A673 (cell line): ENCODE measurements around the gene ZMYND19. TPM values are rescaled to one million over a fixed set of nuclear protein-coding genes. Genes with fewer than 3 reads are reported as not detected.

Source experiments
- BruUV-seq: library from RNA; stranded (reverse); fragments of 400-500 nt; replicated peaks from 2 replicates; lab custom pipeline; 2021; lab: Mats Ljungman, UMichigan
- CTCF ChIA-PET: fragments of 300-600 bp; sonication (Branson Sonifier 250); formaldehyde crosslinking; loops from one replicate; lab custom pipeline; 2022; ENCODE audit warnings: antibody characterized with exemption; lab: Charles Lee
- POLR2A ChIA-PET: fragments of 300-600 bp; sonication (Branson Sonifier 250); formaldehyde crosslinking; loops from one replicate; lab custom pipeline; 2022; ENCODE audit warnings: antibody characterized with exemption; ENCODE audit not compliant: low non-redundant PET; lab: Charles Lee
- DNase-seq: peaks from one replicate; pipeline ENCODE4 v3.0.0-alpha.2; 2015; ENCODE audit warnings: low spot score
- H3K27ac ChIP-seq: fragments of 200-600 bp; sonication (generic); 2 replicates; pipeline ENCODE4 v1.5.1; 2016; ENCODE audit warnings: mixed run types, low read depth, mild to moderate bottlenecking, mixed read lengths, antibody characterized with exemption, low read length; ENCODE audit not compliant: poor library complexity, severe bottlenecking
- H3K27me3 ChIP-seq: fragments of 200-600 bp; sonication (generic); replicated peaks from 2 replicates; pipeline ENCODE4 v1.6.1; 2017; ENCODE audit warnings: mixed run types, low read depth, mild to moderate bottlenecking, mixed read lengths, antibody characterized with exemption, low read length; ENCODE audit not compliant: insufficient read depth, poor library complexity
- H3K36me3 ChIP-seq: fragments of 200-600 bp; sonication (generic); 2 replicates; pipeline ENCODE4 v1.6.1; 2016; ENCODE audit warnings: mixed run types, mild to moderate bottlenecking, mixed read lengths, antibody characterized with exemption, low read length; ENCODE audit not compliant: insufficient read depth, poor library complexity, severe bottlenecking
- H3K4me1 ChIP-seq: fragments of 200-600 bp; sonication (generic); 2 replicates; pipeline ENCODE4 v1.6.1; 2017; ENCODE audit warnings: mixed run types, mild to moderate bottlenecking, mixed read lengths, antibody characterized with exemption, low read length; ENCODE audit not compliant: insufficient read depth, poor library complexity, severe bottlenecking
- H3K4me3 ChIP-seq: fragments of 200-600 bp; sonication (generic); 2 replicates; pipeline ENCODE4 v1.5.1; 2016; ENCODE audit warnings: low read depth, mixed run types, mild to moderate bottlenecking, mixed read lengths, low read length; ENCODE audit not compliant: poor library complexity, severe bottlenecking
- H3K9me3 ChIP-seq: fragments of 200-600 bp; sonication (generic); 2 replicates; pipeline ENCODE4 v1.6.1; 2016; ENCODE audit warnings: mixed run types, low read depth, mild to moderate bottlenecking, mixed read lengths, antibody characterized with exemption, low read length; ENCODE audit not compliant: poor library complexity, severe bottlenecking
- EZH2 ChIP-seq: fragments of 200-600 bp; sonication (generic); IDR thresholded peaks from 2 replicates; pipeline ENCODE4 v1.6.1; 2017; ENCODE audit warnings: borderline replicate concordance, low read depth, mild to moderate bottlenecking, mixed read lengths, antibody characterized with exemption, low read length; ENCODE audit not compliant: poor library complexity, severe bottlenecking
- intact Hi-C: fragments of 100-400 bp; cut with micrococcal nuclease; formaldehyde crosslinking; loops from one replicate; pipeline ENCODE4 v1.10.0; 2022; ENCODE audit not compliant: unreplicated experiment
- total RNA-seq: library from RNA; stranded (reverse); gene quantifications from 2 replicates; pipeline ENCODE4 v1.2.3, GENCODE V29; 2021
- TF ChIP-seq, protein P1 (sequence below): fragments of 300-800, 200-600 bp; sonication (generic); conservative IDR thresholded peaks from 2 replicates; pipeline ENCODE4 v1.5.1; 2017; ENCODE audit warnings: low read depth, mild to moderate bottlenecking, antibody characterized with exemption, low read length, moderate library complexity, mixed read lengths

The ZMYND19 gene
- total RNA-seq, 1 experiment from 2014 or later: 75.3 TPM

DNA sequence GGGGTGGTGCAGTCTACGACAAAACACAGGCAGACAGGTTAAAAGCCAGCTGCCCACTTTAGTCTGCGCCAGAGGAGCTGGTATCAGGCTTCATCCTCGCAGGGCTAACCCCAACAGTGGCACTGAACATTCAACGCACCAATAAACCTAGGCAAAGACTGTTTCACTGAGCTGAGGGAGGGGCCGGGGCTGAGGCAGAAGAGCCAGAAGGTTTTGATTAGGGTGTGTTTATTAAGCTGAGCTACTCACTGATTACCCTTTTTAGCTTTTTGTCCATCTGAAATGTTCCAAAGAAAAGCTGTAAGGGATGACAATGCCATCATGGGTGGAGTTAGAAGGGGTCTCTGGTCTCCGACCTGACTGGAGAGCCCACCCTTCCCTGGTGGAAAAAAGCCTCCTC lies 1.4 kb downstream of the ZMYND19 start:
- intact Hi-C loops: no loop called here
- BruUV-seq: no TSS peak

DNA sequence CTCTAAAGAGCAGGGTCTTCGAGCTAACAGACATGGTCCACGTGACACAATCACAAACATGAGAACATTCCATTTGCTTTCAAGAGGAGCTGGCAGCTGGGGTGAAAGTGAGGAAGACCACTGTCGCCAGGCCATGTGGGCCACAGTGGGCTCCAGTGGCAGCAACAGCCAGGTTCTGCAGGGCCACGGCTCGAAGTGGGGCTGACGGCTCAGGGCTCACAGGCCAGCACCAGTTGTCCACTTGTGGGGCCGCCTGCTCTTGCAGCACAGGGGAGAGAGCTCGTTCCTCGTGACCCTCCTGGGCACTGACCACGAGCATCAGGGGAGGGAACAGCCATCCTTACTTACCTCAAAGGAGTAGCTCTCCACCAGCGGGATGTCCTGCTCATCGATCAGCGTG lies 2.0 kb downstream of the ZMYND19 start:
- Histone ChIP-seq H3K27me3 (no peaks in the 10 kb centered on the region), H3K4me3 (peak overlapping the region; percentile 94), H3K4me1 (peaks cover 7% of the 10 kb centered on the region), H3K27ac (peak overlapping the region; percentile 21), H3K36me3 (peaks cover 39% of the 10 kb centered on the region), H3K9me3 (no peaks in the 10 kb centered on the region)
- TF ChIP-seq, protein P1, sequence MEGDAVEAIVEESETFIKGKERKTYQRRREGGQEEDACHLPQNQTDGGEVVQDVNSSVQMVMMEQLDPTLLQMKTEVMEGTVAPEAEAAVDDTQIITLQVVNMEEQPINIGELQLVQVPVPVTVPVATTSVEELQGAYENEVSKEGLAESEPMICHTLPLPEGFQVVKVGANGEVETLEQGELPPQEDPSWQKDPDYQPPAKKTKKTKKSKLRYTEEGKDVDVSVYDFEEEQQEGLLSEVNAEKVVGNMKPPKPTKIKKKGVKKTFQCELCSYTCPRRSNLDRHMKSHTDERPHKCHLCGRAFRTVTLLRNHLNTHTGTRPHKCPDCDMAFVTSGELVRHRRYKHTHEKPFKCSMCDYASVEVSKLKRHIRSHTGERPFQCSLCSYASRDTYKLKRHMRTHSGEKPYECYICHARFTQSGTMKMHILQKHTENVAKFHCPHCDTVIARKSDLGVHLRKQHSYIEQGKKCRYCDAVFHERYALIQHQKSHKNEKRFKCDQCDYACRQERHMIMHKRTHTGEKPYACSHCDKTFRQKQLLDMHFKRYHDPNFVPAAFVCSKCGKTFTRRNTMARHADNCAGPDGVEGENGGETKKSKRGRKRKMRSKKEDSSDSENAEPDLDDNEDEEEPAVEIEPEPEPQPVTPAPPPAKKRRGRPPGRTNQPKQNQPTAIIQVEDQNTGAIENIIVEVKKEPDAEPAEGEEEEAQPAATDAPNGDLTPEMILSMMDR: no peak
- no peak for TF ChIP-seq EZH2
- ChIA-PET CTCF (no interaction called here), POLR2A (no interaction called here)
- intact Hi-C loops: no loop called here
- BruUV-seq: no TSS peak
- no peak for DNase-seq

More for the DNA sequence above, 1.4 kb downstream of the ZMYND19 start:
- peaks cover 7% of the 10 kb centered on the region for H3K4me1 ChIP-seq
- CTCF ChIA-PET: no interaction called here
- H3K9me3 ChIP-seq: no peaks in the 10 kb centered on the region
- no peak for DNase-seq
- POLR2A ChIA-PET: no interaction called here
- H3K27me3 ChIP-seq: no peaks in the 10 kb centered on the region
- TF ChIP-seq EZH2: no peak
- TF ChIP-seq, protein P1: no peak
- H3K36me3 ChIP-seq: peaks cover 35% of the 10 kb centered on the region
- peak overlapping the region; percentile 77 for H3K27ac ChIP-seq
- peak overlapping the region; percentile 94 for H3K4me3 ChIP-seq

DNA sequence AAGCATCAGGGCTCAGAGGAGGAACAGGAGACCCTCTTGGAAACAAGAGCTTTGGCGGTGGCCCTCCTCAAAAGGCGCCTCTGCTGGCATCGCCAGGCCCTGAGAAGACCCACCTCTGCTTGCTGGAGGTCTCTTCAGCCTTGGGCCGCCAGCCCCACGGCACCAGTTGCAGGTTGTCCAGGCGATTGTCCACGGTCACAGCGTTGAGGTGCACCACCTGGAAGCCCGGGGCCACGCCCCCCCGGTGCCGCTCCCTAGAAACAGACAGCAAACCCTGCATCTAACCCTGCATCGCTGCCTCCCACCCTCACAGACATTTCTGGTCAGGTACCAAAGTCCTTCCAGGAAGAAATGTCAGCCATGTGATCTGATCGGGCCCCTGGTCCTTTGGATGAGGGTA lies 3.5 kb downstream of the ZMYND19 start:
- no peak overlapping the region for H3K27ac ChIP-seq
- H3K4me1 ChIP-seq: peaks cover 7% of the 10 kb centered on the region
- H3K4me3 ChIP-seq: no peak overlapping the region
- DNase-seq: no peak
- H3K9me3 ChIP-seq: no peaks in the 10 kb centered on the region
- ChIA-PET CTCF (no interaction called here), POLR2A (no interaction called here)
- TF ChIP-seq, protein P1: no peak
- TF ChIP-seq EZH2: no peak
- no TSS peak for BruUV-seq
- H3K27me3 ChIP-seq: no peaks in the 10 kb centered on the region
- intact Hi-C loops: no loop called here
- H3K36me3 ChIP-seq: peaks cover 52% of the 10 kb centered on the region
